ENCODE results near the gene TNIP2.

Gene TNIP2

DNA sequence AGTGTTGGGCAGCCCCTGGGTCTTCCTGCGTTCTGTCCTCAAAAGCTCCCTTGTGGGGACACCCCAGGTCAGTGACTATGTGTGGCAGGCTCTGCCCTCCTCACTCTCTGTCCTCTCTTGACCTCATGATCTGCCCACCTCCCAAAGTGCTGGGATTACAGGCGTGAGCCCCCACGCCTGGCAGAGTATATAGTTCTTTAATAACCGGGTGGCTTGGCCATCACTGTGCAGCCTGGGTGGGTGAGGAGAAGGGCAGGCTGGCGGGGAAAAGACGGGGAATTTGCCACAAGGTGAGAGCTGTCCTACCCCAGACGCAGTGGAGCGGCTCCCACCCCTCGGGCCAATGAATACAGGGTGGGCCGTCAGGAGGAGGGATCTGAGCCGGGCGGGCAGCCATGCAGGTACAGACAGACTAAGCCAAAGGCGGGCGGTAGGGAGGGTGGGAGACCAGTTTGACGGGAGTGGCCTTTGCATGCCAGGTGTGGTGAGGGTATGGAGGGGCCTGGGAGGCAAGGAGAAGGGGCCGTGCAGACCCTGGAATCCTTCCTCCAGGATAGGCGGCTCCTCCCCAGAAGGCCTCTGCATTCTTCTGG lies 39.3 kb upstream of the TNIP2 start:
- no peak for TF ChIP-seq EZH2phosphoT487 (conservative IDR thresholded peaks at IDR 0.05; ENCODE audit: low read length)
- no peak overlapping the region for H3K4me3 ChIP-seq (ENCODE audit: insufficient read depth, low read length, poor library complexity, severe bottlenecking)
- H3K36me3 ChIP-seq (ENCODE audit: low read length), result no peaks in the 10 kb centered on the region
- no peaks in the 10 kb centered on the region for H3K9me3 ChIP-seq (ENCODE audit: insufficient read depth, low read length)
- H3K4me2 ChIP-seq (ENCODE audit: low read depth, low read length, poor library complexity, severe bottlenecking), result no peak overlapping the region
- no peaks in the 10 kb centered on the region for H3K9me2 ChIP-seq (replicated peaks; ENCODE audit: insufficient read depth, low read length)
- H4K20me1 ChIP-seq (ENCODE audit: low read depth, low read length), result no peaks in the 10 kb centered on the region
- H2AFZ ChIP-seq (ENCODE audit: low read depth, low read length, severe bottlenecking), result no peak overlapping the region
- H3F3A ChIP-seq (ENCODE audit: insufficient read depth), result no peaks in the 10 kb centered on the region
- no peaks in the 10 kb centered on the region; the same call in 1 of the 2 replicates for H3K27me3 ChIP-seq (ENCODE audit: low read length)
- H3K9ac ChIP-seq (ENCODE audit: low read length), result no peak overlapping the region
- H3K79me2 ChIP-seq (ENCODE audit: insufficient read depth, low read length), result no peaks in the 10 kb centered on the region
- H3K27ac ChIP-seq (ENCODE audit: low read depth, low read length), result no peak overlapping the region

DNA sequence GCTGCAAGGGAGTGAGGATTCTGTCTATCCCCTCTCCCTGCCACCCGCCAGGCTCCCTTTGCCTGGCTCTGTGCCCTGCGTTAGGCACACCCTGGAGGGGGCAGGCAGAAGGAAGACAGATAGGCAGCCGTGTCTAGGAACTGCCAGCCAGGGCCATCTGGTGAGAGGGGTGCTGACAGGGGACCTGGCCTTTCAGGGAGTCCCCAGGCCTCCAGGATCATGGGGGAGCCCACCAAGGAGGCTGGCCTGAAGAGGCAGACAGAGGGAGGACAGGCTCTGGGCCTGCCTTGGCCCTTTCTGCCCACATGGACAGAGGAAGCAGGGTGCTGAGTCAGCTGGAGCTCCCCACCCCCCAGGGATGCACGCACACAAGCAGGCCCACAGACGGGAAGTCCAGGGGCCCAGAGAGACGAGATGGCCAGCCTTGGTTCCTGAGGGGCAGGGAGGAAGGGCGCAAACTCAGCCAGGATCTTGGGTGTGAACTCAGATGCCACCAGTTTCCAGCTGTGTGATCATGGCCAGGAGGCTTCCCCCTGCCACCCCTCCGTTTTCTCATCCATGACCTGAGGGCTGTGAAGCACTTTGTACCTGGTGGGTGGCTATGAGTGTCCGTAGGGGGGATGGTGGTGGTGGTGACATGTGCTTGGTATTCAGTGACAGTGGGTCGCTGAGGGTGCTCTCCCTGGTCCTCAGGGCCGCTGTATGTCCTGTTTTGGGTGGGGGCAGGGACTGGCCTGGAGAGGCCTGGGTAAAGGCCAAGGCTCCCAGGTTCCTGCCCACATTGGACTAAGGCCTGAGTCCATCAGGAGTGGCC lies 38.6 kb upstream of the TNIP2 start:
- no peaks in the 10 kb centered on the region for H3K36me3 ChIP-seq (ENCODE audit: low read length)
- H2AFZ ChIP-seq (ENCODE audit: low read depth, low read length, severe bottlenecking), result no peak overlapping the region
- H3K9me3 ChIP-seq (ENCODE audit: insufficient read depth, low read length), result no peaks in the 10 kb centered on the region
- no peaks in the 10 kb centered on the region for H4K20me1 ChIP-seq (ENCODE audit: low read depth, low read length)
- no peaks in the 10 kb centered on the region for H3K79me2 ChIP-seq (ENCODE audit: insufficient read depth, low read length)
- no peak overlapping the region for H3K9ac ChIP-seq (ENCODE audit: low read length)
- H3K27ac ChIP-seq (ENCODE audit: low read depth, low read length), result no peak overlapping the region
- no peaks in the 10 kb centered on the region for H3K9me2 ChIP-seq (replicated peaks; ENCODE audit: insufficient read depth, low read length)
- no peaks in the 10 kb centered on the region for H3F3A ChIP-seq (ENCODE audit: insufficient read depth)
- H3K27me3 ChIP-seq (ENCODE audit: low read length), result no peaks in the 10 kb centered on the region; the same call in 1 of the 2 replicates
- H3K4me3 ChIP-seq (ENCODE audit: insufficient read depth, low read length, poor library complexity, severe bottlenecking), result no peak overlapping the region
- H3K4me2 ChIP-seq (ENCODE audit: low read depth, low read length, poor library complexity, severe bottlenecking), result no peak overlapping the region
- TF ChIP-seq, protein P1, sequence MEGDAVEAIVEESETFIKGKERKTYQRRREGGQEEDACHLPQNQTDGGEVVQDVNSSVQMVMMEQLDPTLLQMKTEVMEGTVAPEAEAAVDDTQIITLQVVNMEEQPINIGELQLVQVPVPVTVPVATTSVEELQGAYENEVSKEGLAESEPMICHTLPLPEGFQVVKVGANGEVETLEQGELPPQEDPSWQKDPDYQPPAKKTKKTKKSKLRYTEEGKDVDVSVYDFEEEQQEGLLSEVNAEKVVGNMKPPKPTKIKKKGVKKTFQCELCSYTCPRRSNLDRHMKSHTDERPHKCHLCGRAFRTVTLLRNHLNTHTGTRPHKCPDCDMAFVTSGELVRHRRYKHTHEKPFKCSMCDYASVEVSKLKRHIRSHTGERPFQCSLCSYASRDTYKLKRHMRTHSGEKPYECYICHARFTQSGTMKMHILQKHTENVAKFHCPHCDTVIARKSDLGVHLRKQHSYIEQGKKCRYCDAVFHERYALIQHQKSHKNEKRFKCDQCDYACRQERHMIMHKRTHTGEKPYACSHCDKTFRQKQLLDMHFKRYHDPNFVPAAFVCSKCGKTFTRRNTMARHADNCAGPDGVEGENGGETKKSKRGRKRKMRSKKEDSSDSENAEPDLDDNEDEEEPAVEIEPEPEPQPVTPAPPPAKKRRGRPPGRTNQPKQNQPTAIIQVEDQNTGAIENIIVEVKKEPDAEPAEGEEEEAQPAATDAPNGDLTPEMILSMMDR (IDR thresholded peaks at IDR 0.05; ENCODE audit: insufficient read depth, low read length, poor library complexity, severe bottlenecking), result no peak
- TF ChIP-seq EZH2phosphoT487 (conservative IDR thresholded peaks at IDR 0.05; ENCODE audit: low read length), result no peak

DNA sequence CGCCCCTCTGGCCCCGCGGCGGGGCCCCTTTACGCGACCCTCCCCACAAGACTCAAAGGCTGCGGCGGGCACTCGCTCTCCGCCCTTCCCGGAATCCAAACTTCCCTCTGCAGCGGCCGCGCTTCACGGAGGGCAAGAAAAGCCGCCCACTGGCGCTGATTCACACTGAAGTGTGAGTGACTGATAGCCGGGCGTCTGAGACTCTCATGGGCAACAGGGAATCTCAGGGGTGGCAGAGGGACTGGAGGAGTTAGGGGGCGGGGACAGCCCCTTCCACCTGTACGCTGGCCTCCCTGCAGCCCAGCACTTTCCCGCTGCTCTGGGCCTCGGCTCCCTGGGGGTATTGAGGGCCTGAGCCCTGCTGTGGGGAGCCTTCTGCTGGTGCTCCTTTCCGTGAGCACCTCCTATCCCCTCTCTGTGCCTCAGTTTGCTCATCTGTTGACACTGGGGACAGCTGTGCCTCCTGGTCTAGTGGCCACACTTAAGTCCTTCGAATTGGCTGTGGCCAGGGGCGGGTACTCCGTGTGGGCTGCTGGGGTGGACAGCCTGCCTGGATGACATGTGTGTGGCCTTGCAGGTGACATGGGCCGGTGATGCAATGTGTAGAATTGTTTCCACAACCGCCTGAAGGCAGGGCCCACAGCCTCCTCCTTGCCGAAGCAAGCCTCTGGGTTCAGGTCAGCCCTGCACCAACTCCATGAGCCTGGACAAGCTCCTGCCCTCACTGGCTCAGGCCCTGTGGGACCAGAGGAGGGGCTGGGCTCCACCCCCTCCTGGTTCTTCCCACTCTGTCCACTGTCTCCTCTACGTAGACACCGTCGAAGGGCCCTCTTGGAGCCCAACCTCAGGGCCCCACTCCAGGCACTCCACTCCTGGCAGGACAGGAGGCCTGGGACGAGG lies 37.7 kb upstream of the TNIP2 start:
- Histone ChIP-seq H2AFZ (ENCODE audit: low read depth, low read length, severe bottlenecking) (no peak overlapping the region), H3K4me3 (ENCODE audit: insufficient read depth, low read length, poor library complexity, severe bottlenecking) (no peak overlapping the region), H3K9ac (ENCODE audit: low read length) (no peak overlapping the region)

More for the DNA sequence above, 37.7 kb upstream of the TNIP2 start:
- no peak overlapping the region for H3K27ac ChIP-seq (ENCODE audit: low read depth, low read length)
- no peaks in the 10 kb centered on the region for H3K9me3 ChIP-seq (ENCODE audit: insufficient read depth, low read length)
- TF ChIP-seq EZH2phosphoT487 (conservative IDR thresholded peaks at IDR 0.05; ENCODE audit: low read length), result no peak
- TF ChIP-seq, protein P1 (IDR thresholded peaks at IDR 0.05; ENCODE audit: insufficient read depth, low read length, poor library complexity, severe bottlenecking), result no peak
- no peaks in the 10 kb centered on the region for H3K79me2 ChIP-seq (ENCODE audit: insufficient read depth, low read length)
- H4K20me1 ChIP-seq (ENCODE audit: low read depth, low read length), result no peaks in the 10 kb centered on the region
- no peaks in the 10 kb centered on the region; the same call in 1 of the 2 replicates for H3K27me3 ChIP-seq (ENCODE audit: low read length)
- H3K4me2 ChIP-seq (ENCODE audit: low read depth, low read length, poor library complexity, severe bottlenecking), result no peak overlapping the region
- no peaks in the 10 kb centered on the region for H3K36me3 ChIP-seq (ENCODE audit: low read length)
- no peaks in the 10 kb centered on the region for H3F3A ChIP-seq (ENCODE audit: insufficient read depth)
- H3K9me2 ChIP-seq (replicated peaks; ENCODE audit: insufficient read depth, low read length), result no peaks in the 10 kb centered on the region
